Suprapubic skin (tissue), 4 donors: ENCODE measurements around the gene LRFN3. TPM values are rescaled to one million over a fixed set of nuclear protein-coding genes. Genes with fewer than 3 reads are reported as not detected.

ENCODE experiments used
- DNase-seq, 2 donors: peaks; one replicate each; pipeline ENCODE4 v3.0.0-alpha.2; 2019; ENCODE audit warnings: low spot score in 2 of 2
- H3K27ac ChIP-seq: fragments of 200-600 bp; sonication (generic); one replicate; pipeline ENCODE4 v1.5.1; 2019
- H3K27me3 ChIP-seq: fragments of 200-600 bp; sonication (generic); one replicate; pipeline ENCODE4 v1.5.1; 2019
- H3K36me3 ChIP-seq: fragments of 200-600 bp; sonication (generic); one replicate; pipeline ENCODE4 v1.5.1; 2019
- H3K4me1 ChIP-seq: fragments of 200-600 bp; sonication (generic); one replicate; pipeline ENCODE4 v1.5.1; 2019
- H3K4me3 ChIP-seq: fragments of 200-600 bp; sonication (generic); one replicate; pipeline ENCODE4 v1.5.1; 2019; ENCODE audit warnings: mild to moderate bottlenecking
- H3K9me3 ChIP-seq: fragments of 200-600 bp; sonication (generic); one replicate; pipeline ENCODE4 v1.5.1; 2019
- CTCF ChIP-seq, 2 donors: fragments of 200-600 bp in 1 of 2; fragments of 450-650 bp in 1 of 2; sonication (generic) in 1 of 2; IDR thresholded peaks; one replicate each; pipeline ENCODE4 v1.5.1; 2016 to 2019; ENCODE audit warnings: antibody characterized with exemption in 2 of 2, mild to moderate bottlenecking in 1 of 2, moderate library complexity in 1 of 2
- EP300 ChIP-seq: sonication (generic); formaldehyde crosslinking; IDR thresholded peaks from one replicate; pipeline ENCODE4 v1.6.1; 2017; ENCODE audit warnings: antibody characterized with exemption
- POLR2A ChIP-seq, 2 donors: fragments of 450-650 bp; IDR thresholded peaks; one replicate each; pipeline ENCODE4 v1.6.1; 2017; ENCODE audit warnings: antibody characterized with exemption in 2 of 2, mild to moderate bottlenecking in 2 of 2, moderate library complexity in 2 of 2
- POLR2AphosphoS5 ChIP-seq, 3 donors: sonication (generic); formaldehyde crosslinking; IDR thresholded peaks; one replicate each; pipeline ENCODE4 v1.6.1; 2017; ENCODE audit warnings: antibody characterized with exemption in 3 of 3
- WGBS: methylation state at CpG from one replicate; pipeline ENCODE4 v1.1.5; 2018; 5-methylcytosine and 5-hydroxymethylcytosine counted together
- total RNA-seq, 4 donors: library from RNA; depleted of rRNA; stranded (reverse); fragments of >200 nt; gene quantifications; one replicate each; pipeline ENCODE4 v1.1.0, GENCODE V29; 2016

LRFN3 gene
- total RNA-seq, 4 donors from 2014 or later: 10.9 to 18.3 (median 12.8) TPM

- WGBS: 52% methylated on average over 7 of the region's 7 CpGs
- no peak for TF ChIP-seq POLR2AphosphoS5 (IDR thresholded peaks at IDR 0.05)
- H3K27me3 ChIP-seq: no peaks in the 10 kb centered on the region
These were observed 22.6 kb upstream of the LRFN3 start for GRCh38 chr19:35913589-35913988.

GRCh38 chr19:35915443-35915842, 20.7 kb upstream of the LRFN3 start:
- Histone ChIP-seq H3K27ac (no peak overlapping the region), H3K9me3 (no peaks in the 10 kb centered on the region), H3K27me3 (no peaks in the 10 kb centered on the region), H3K4me1 (peaks cover 5% of the 10 kb centered on the region), H3K4me3 (no peak overlapping the region), H3K36me3 (no peaks in the 10 kb centered on the region)
- TF ChIP-seq POLR2A (IDR thresholded peaks at IDR 0.05) (no peak), EP300 (no peak), POLR2AphosphoS5 (IDR thresholded peaks at IDR 0.05) (no peak), CTCF (IDR thresholded peaks at IDR 0.05) (no peak)
- WGBS: 76% methylated on average over 3 of the region's 3 CpGs
- no peak for DNase-seq

More at GRCh38 chr19:35913589-35913988, 22.6 kb upstream of the LRFN3 start:
- Histone ChIP-seq H3K4me1 (peaks cover 5% of the 10 kb centered on the region), H3K27ac (no peak overlapping the region), H3K9me3 (no peaks in the 10 kb centered on the region), H3K4me3 (no peak overlapping the region), H3K36me3 (no peaks in the 10 kb centered on the region)
- DNase-seq: no peak

DNA sequence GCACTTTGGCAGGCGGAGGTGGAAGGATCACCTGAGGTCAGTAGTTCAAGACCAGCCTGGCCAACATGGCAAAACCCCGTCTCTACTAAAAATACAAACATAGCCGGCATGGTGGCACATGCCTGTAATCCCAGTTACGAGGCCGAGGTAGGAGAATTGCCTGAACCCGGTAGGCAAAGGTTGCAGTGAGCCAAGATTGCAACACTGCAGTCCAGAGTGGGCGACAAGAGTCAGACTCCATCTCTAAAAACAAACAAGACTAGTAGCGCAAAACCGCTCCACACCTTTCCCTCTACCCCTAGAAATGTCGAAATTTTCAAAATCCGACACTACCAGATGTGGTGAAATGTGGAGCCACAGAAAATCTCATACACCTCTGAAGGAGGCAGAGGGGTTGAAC, 16.9 kb upstream of the LRFN3 start:
- Histone ChIP-seq H3K36me3 (no peaks in the 10 kb centered on the region), H3K9me3 (no peaks in the 10 kb centered on the region), H3K27me3 (no peaks in the 10 kb centered on the region), H3K4me3 (no peak overlapping the region), H3K4me1 (no peaks in the 10 kb centered on the region), H3K27ac (no peak overlapping the region)
- 90% methylated on average over 11 of the region's 11 CpGs for WGBS
- TF ChIP-seq POLR2AphosphoS5 (IDR thresholded peaks at IDR 0.05) (no peak), POLR2A (IDR thresholded peaks at IDR 0.05) (no peak), CTCF (IDR thresholded peaks at IDR 0.05) (no peak), EP300 (no peak)
- no peak for DNase-seq

DNA sequence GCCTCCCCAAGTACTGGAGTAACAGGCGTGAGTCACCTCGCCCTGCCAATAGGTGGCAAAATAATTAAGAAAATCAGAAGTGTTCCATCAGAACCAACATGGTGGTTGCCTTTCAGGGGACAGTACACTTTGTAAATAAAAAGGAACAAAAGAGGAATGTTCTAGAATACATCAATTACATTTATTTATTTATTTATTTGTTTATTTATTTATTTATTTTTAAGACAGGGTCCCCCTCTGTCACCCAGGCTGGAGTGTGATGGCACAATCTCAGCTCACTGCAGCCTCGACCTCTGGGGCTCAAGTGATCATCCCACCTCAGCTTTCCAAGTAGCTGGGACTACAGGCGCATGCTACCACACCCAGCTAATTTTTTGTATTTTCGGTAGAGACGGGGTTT, 15.2 kb upstream of the LRFN3 start:
- Histone ChIP-seq H3K27me3 (peaks cover 4% of the 10 kb centered on the region), H3K4me3 (no peak overlapping the region), H3K36me3 (no peaks in the 10 kb centered on the region), H3K4me1 (no peaks in the 10 kb centered on the region), H3K27ac (no peak overlapping the region), H3K9me3 (no peaks in the 10 kb centered on the region)
- no peak for DNase-seq
- TF ChIP-seq POLR2AphosphoS5 (IDR thresholded peaks at IDR 0.05) (no peak), EP300 (no peak), CTCF (IDR thresholded peaks at IDR 0.05) (no peak), POLR2A (IDR thresholded peaks at IDR 0.05) (no peak)
- WGBS: 86% methylated on average over 6 of the region's 6 CpGs

GRCh38 chr19:35925501-35925900, 10.7 kb upstream of the LRFN3 start:
- TF ChIP-seq EP300: no peak
- no peak for TF ChIP-seq POLR2AphosphoS5 (IDR thresholded peaks at IDR 0.05)
- TF ChIP-seq CTCF (IDR thresholded peaks at IDR 0.05): no peak
- TF ChIP-seq POLR2A (IDR thresholded peaks at IDR 0.05): no peak
- no peaks in the 10 kb centered on the region for H3K36me3 ChIP-seq
- peaks cover 4% of the 10 kb centered on the region for H3K27me3 ChIP-seq
- H3K9me3 ChIP-seq: no peaks in the 10 kb centered on the region
- H3K4me1 ChIP-seq: no peaks in the 10 kb centered on the region
- H3K27ac ChIP-seq: no peak overlapping the region
- WGBS: 86% methylated on average over 3 of the region's 3 CpGs
- H3K4me3 ChIP-seq: no peak overlapping the region
- DNase-seq: no peak

- Histone ChIP-seq H3K27me3 (peaks cover 4% of the 10 kb centered on the region), H3K4me3 (no peak overlapping the region), H3K9me3 (no peaks in the 10 kb centered on the region), H3K27ac (no peak overlapping the region), H3K4me1 (peaks cover 7% of the 10 kb centered on the region), H3K36me3 (no peaks in the 10 kb centered on the region)
- DNase-seq: no peak
- TF ChIP-seq POLR2AphosphoS5 (IDR thresholded peaks at IDR 0.05) (no peak), POLR2A (IDR thresholded peaks at IDR 0.05) (no peak), EP300 (no peak), CTCF (IDR thresholded peaks at IDR 0.05) (no peak)
- 78% methylated on average over 5 of the region's 5 CpGs for WGBS
These were observed 7.7 kb upstream of the LRFN3 start for GRCh38 chr19:35928507-35928906.
